ENCODE measurements around the gene ETNK2. TPM values are rescaled to one million over a fixed set of nuclear protein-coding genes. Genes with fewer than 3 reads are reported as not detected.

Gene ETNK2
- total and polyA plus RNA-seq, 2 of the 4 experiments (the other 2 are of a cell fraction) = 18.9 to 26.0 TPM

GRCh38 chr1:204186597-204186996 lies 34.8 kb upstream of the ETNK2 start:
- H2BK20ac ChIP-seq (ENCODE audit: low read depth, low read length) = no peak overlapping the region
- no peak overlapping the region for H4K8ac ChIP-seq (ENCODE audit: low read depth in 2 of 2, low read length in 2 of 2)
- no peak overlapping the region for H3K18ac ChIP-seq (ENCODE audit: low read depth, low read length)
- H3K79me1 ChIP-seq (ENCODE audit: low read depth in 1 of 2, low read length in 2 of 2) = no peaks in the 10 kb centered on the region
- H4K20me1 ChIP-seq (ENCODE audit: insufficient read depth, low read length) = no peaks in the 10 kb centered on the region
- no peaks in the 10 kb centered on the region for H3K9me3 ChIP-seq (ENCODE audit: control insufficient read depth, insufficient read depth, low read length)
- dilution Hi-C loops (cut with HindIII; ENCODE audit: low sequenced_read_pairs, unreplicated experiment) = no loop called here
- in situ Hi-C loops (cut with MboI; ENCODE audit: low sequenced_read_pairs) = no loop called here
- no peak overlapping the region; the same call in 1 of the 2 replicates for H4K91ac ChIP-seq (ENCODE audit: insufficient read depth, low read depth, low read length)
- H3K27me3 ChIP-seq (ENCODE audit: control insufficient read depth, insufficient read depth, low read length) = peaks cover 3% of the 10 kb centered on the region; the same call in 1 of the 2 replicates
- no peak overlapping the region for H3K4me2 ChIP-seq (ENCODE audit: low read depth, low read length)
- intact Hi-C loops (cut with micrococcal nuclease) = no loop called here
- ATAC-seq (ENCODE audit: low read depth) (no peak), DNase-seq (no peak)
- H2BK120ac ChIP-seq (ENCODE audit: low read depth, low read length) = no peak overlapping the region
- no peak overlapping the region for H2AK9ac ChIP-seq (replicated peaks; ENCODE audit: low read depth, low read length, poor library complexity)
- H4K5ac ChIP-seq (ENCODE audit: low read depth, low read length) = no peak overlapping the region
- H3K56ac ChIP-seq (ENCODE audit: extremely low read depth, insufficient read depth, low read length) = no peak overlapping the region
- H3K4me3 ChIP-seq (ENCODE audit: insufficient read depth, low read depth, low read length) = no peak overlapping the region
- BruUV-seq (replicated peaks) = no TSS peak
- no peak overlapping the region for H3K27ac ChIP-seq (ENCODE audit: insufficient read depth, low read length)
- no peak overlapping the region for H2BK15ac ChIP-seq (ENCODE audit: low read depth, low read length)
- no peak overlapping the region for H3K9ac ChIP-seq (ENCODE audit: low read depth, low read length)
- TF ChIP-seq POLR2A (IDR thresholded peaks at IDR 0.05; ENCODE audit: low read depth, low read length) (no peak), ELK1 (IDR thresholded peaks at IDR 0.05; ENCODE audit: borderline replicate concordance, low read depth, low read length) (no peak), BHLHE40 (IDR thresholded peaks at IDR 0.05; ENCODE audit: low read depth, low read length) (no peak), FOS (IDR thresholded peaks at IDR 0.05; ENCODE audit: low read depth, low read length) (no peak), MXI1 (IDR thresholded peaks at IDR 0.05; ENCODE audit: borderline replicate concordance, low read depth, low read length) (no peak), CTCF (conservative IDR thresholded peaks at IDR 0.05; ENCODE audit: low read depth, low read length) (no peak), NFE2L2 (IDR thresholded peaks at IDR 0.05; ENCODE audit: low read depth, low read length) (no peak), SMC3 (IDR thresholded peaks at IDR 0.05; ENCODE audit: low read depth, low read length) (no peak), RFX5 (IDR thresholded peaks at IDR 0.05; ENCODE audit: low read depth, low read length) (no peak), MAFK (IDR thresholded peaks at IDR 0.05; ENCODE audit: low read depth, low read length) (no peak), USF2 (IDR thresholded peaks at IDR 0.05; ENCODE audit: low read depth, low read length) (no peak), RAD21 (IDR thresholded peaks at IDR 0.05; ENCODE audit: low read length) (no peak), CHD1 (IDR thresholded peaks at IDR 0.05; ENCODE audit: low read depth, low read length) (no peak), CEBPB (IDR thresholded peaks at IDR 0.05; ENCODE audit: low read depth, low read length) (no peak), MAZ (IDR thresholded peaks at IDR 0.05; ENCODE audit: borderline replicate concordance, low read depth, low read length) (no peak), RCOR1 (IDR thresholded peaks at IDR 0.05; ENCODE audit: insufficient replicate concordance, low read length) (no peak)
- H3K14ac ChIP-seq (replicated peaks; ENCODE audit: low read depth, low read length) = peak overlapping the region; percentile 37; the same call in 1 of the 2 replicates
- no peak overlapping the region for H2BK5ac ChIP-seq (ENCODE audit: low read depth, low read length, poor library complexity, severe bottlenecking)
- H3K36me3 ChIP-seq (ENCODE audit: control insufficient read depth, insufficient read depth, low read length) = no peaks in the 10 kb centered on the region
- POLR2A ChIA-PET (ENCODE audit: unreplicated experiment) = no interaction called here
- no peak overlapping the region for H2AK5ac ChIP-seq (ENCODE audit: low read depth, low read length)
- no peak overlapping the region for H3K4ac ChIP-seq (ENCODE audit: low read depth, low read length)
- H3K9me1 ChIP-seq (ENCODE audit: insufficient read depth, low read length) = no peaks in the 10 kb centered on the region
- no peak overlapping the region for H3K23ac ChIP-seq (ENCODE audit: low read depth, low read length)
- peak overlapping the region; percentile 26 for H2AFZ ChIP-seq (replicated peaks; ENCODE audit: low read length, poor library complexity)
- 74% methylated on average over 6 of the region's 10 CpGs; no CpG with 5 or more reads in 1 of the 2 experiments for WGBS, 2 experiments (ENCODE audit: extremely low coverage in 2 of 2, insufficient read length in 1 of 2)
- peaks cover 9% of the 10 kb centered on the region for H3K4me1 ChIP-seq (ENCODE audit: control insufficient read depth, insufficient read depth, low read length)
- CTCF ChIA-PET = interaction anchor here (0.9 kb wide), 1 partner anchor 21 kb away, joined by 3 read pairs; no protein-coding TSS in a partner anchor
